GM23248 (cell line): ENCODE data around the gene RBMS1. TPM values are rescaled to one million over a fixed set of nuclear protein-coding genes. Genes with fewer than 3 reads are reported as not detected.

Experiments used
- DNase-seq: peaks from one replicate; pipeline ENCODE4 v3.0.0-alpha.2; 2015
- H2AFZ ChIP-seq: fragments of 200-600 bp; sonication (generic); 2 replicates; pipeline ENCODE4 v1.6.1; 2016; ENCODE audit warnings: antibody characterized with exemption
- H3F3A ChIP-seq: fragments of 200-600 bp; sonication (generic); 2 replicates; pipeline ENCODE4 v1.6.1; 2016; ENCODE audit warnings: mild to moderate bottlenecking, antibody characterized with exemption, mixed run types; ENCODE audit not compliant: insufficient read depth
- H3K27ac ChIP-seq: fragments of 200-600 bp; sonication (generic); 2 replicates; pipeline ENCODE4 v1.5.1; 2016; ENCODE audit warnings: mild to moderate bottlenecking
- H3K27me3 ChIP-seq: fragments of 200-600 bp; sonication (generic); replicated peaks from 2 replicates; pipeline ENCODE4 v1.6.1; 2016; ENCODE audit warnings: mild to moderate bottlenecking; ENCODE audit not compliant: insufficient read depth
- H3K36me3 ChIP-seq: fragments of 200-600 bp; sonication (generic); 2 replicates; pipeline ENCODE4 v1.6.1; 2016; ENCODE audit warnings: low read depth, mild to moderate bottlenecking
- H3K4me1 ChIP-seq: fragments of 200-600 bp; sonication (generic); 2 replicates; pipeline ENCODE4 v1.6.1; 2016; ENCODE audit warnings: mild to moderate bottlenecking; ENCODE audit not compliant: insufficient read depth
- H3K4me2 ChIP-seq: fragments of 200-600 bp; sonication (generic); one replicate; pipeline ENCODE4 v1.6.1; 2016; ENCODE audit warnings: mild to moderate bottlenecking; ENCODE audit not compliant: unreplicated experiment
- H3K4me3 ChIP-seq: fragments of 200-600 bp; sonication (generic); 2 replicates; pipeline ENCODE4 v1.5.1; 2016; ENCODE audit warnings: mild to moderate bottlenecking
- H3K79me2 ChIP-seq: fragments of 200-600 bp; sonication (generic); 2 replicates; pipeline ENCODE4 v1.6.1; 2016; ENCODE audit warnings: mild to moderate bottlenecking; ENCODE audit not compliant: insufficient read depth
- H3K9ac ChIP-seq: fragments of 200-600 bp; sonication (generic); 2 replicates; pipeline ENCODE4 v1.6.1; 2016; ENCODE audit warnings: mild to moderate bottlenecking
- H3K9me2 ChIP-seq: fragments of 200-600 bp; sonication (generic); 2 replicates; pipeline ENCODE4 v1.6.1; 2016; ENCODE audit warnings: mixed run types, mild to moderate bottlenecking, moderate library complexity; ENCODE audit not compliant: insufficient read depth
- H3K9me3 ChIP-seq: fragments of 200-600 bp; sonication (generic); one replicate; pipeline ENCODE4 v1.6.1; 2017; ENCODE audit warnings: low read depth
- H4K20me1 ChIP-seq: fragments of 200-600 bp; sonication (generic); 2 replicates; pipeline ENCODE4 v1.6.0; 2016; ENCODE audit not compliant: insufficient read depth
- EZH2 ChIP-seq: fragments of 200-600 bp; sonication (generic); IDR thresholded peaks from 2 replicates; pipeline ENCODE4 v1.6.1; 2018; ENCODE audit warnings: antibody characterized with exemption, mild to moderate bottlenecking; ENCODE audit not compliant: insufficient read depth, poor library complexity, severe bottlenecking
- EZH2phosphoT487 ChIP-seq: fragments of 200-600 bp; sonication (generic); IDR thresholded peaks from 2 replicates; pipeline ENCODE4 v1.6.1; 2018; ENCODE audit warnings: antibody characterized with exemption, moderate library complexity, mild to moderate bottlenecking, low read depth; ENCODE audit not compliant: insufficient read depth
- WGBS, 2 experiments: methylation state at CpG; one replicate each; pipeline ENCODE4 v1.1.6; 2015 to 2017; ENCODE audit warnings: low lambda C conversion rate in 2 of 2, low coverage in 1 of 2; ENCODE audit errors: missing lambda C conversion rate in 2 of 2; 5-methylcytosine and 5-hydroxymethylcytosine counted together
- in situ Hi-C: fragments of 300-500 bp; cut with MboI; formaldehyde crosslinking; loops from 2 replicates; pipeline ENCODE4 v1.15.0; 2020
- polyA plus RNA-seq: library from polyadenylated mRNA; unstranded; fragments of >200 nt; fragmentation: Nextera tagmentation; extraction: Ambion mirVana; gene quantifications from 2 replicates; pipeline ENCODE4 v1.2.1, GENCODE V29; 2016
- total RNA-seq: library from RNA; depleted of rRNA; stranded (reverse); fragments of >200 nt; shearing (Covaris generic); gene quantifications from 2 replicates; pipeline ENCODE4 v1.2.3, GENCODE V29; 2014

The RBMS1 gene
- total and polyA plus RNA-seq, 2 experiments from 2014 or later: 72.3 to 91.7 TPM

- 45 to 47% methylated on average over 2 of the region's 2 CpGs for WGBS, 2 experiments
- no peak for DNase-seq
Measured at GRCh38 chr2:160268151-160268781, 225.3 kb downstream of the RBMS1 start.

GRCh38 chr2:160267692-160268091 is 225.9 kb downstream of the RBMS1 start:
- DNase-seq: no peak
- Histone ChIP-seq H3K9me3 (no peaks in the 10 kb centered on the region), H3K4me3 (no peak overlapping the region), H3F3A (peaks cover 72% of the 10 kb centered on the region), H3K9ac (no peak overlapping the region), H2AFZ (no peak overlapping the region), H3K27me3 (no peaks in the 10 kb centered on the region), H3K4me2 (no peak overlapping the region), H3K79me2 (no peaks in the 10 kb centered on the region), H3K36me3 (peaks cover 20% of the 10 kb centered on the region), H3K4me1 (peaks cover 38% of the 10 kb centered on the region), H3K9me2 (no peaks in the 10 kb centered on the region), H4K20me1 (no peaks in the 10 kb centered on the region), H3K27ac (peak overlapping the region; percentile 81)
- WGBS, 2 experiments: 24 to 41% methylated on average over 1 of the region's 1 CpG
- in situ Hi-C loops: loop anchor here (25.0 kb wide), 1 partner anchor 155 kb away; no protein-coding TSS in a partner anchor
- TF ChIP-seq EZH2phosphoT487 (no peak), EZH2 (no peak)

More at GRCh38 chr2:160268151-160268781, 225.3 kb downstream of the RBMS1 start:
- peaks cover 78% of the 10 kb centered on the region for H3F3A ChIP-seq
- no peaks in the 10 kb centered on the region for H4K20me1 ChIP-seq
- H3K79me2 ChIP-seq: no peaks in the 10 kb centered on the region
- peak overlapping the region; percentile 5 for H3K4me2 ChIP-seq
- in situ Hi-C loops: loop anchor here (25.0 kb wide), 1 partner anchor 156 kb away; no protein-coding TSS in a partner anchor
- no peaks in the 10 kb centered on the region for H3K9me3 ChIP-seq
- no peak overlapping the region for H2AFZ ChIP-seq
- peak overlapping the region; percentile 75; the same call in 1 of the 2 replicates for H3K9ac ChIP-seq
- peaks cover 38% of the 10 kb centered on the region for H3K4me1 ChIP-seq
- no peak overlapping the region for H3K4me3 ChIP-seq
- peak overlapping the region; percentile 81 for H3K27ac ChIP-seq
- H3K36me3 ChIP-seq: peaks cover 26% of the 10 kb centered on the region
- H3K9me2 ChIP-seq: no peaks in the 10 kb centered on the region
- TF ChIP-seq EZH2phosphoT487: no peak
- TF ChIP-seq EZH2: no peak
- no peaks in the 10 kb centered on the region for H3K27me3 ChIP-seq

- H3K27me3 ChIP-seq: no peaks in the 10 kb centered on the region
- in situ Hi-C loops: loop anchor here (25.0 kb wide), 1 partner anchor 155 kb away; no protein-coding TSS in a partner anchor
- H3K4me3 ChIP-seq: no peak overlapping the region
- H4K20me1 ChIP-seq: no peaks in the 10 kb centered on the region
- H3K79me2 ChIP-seq: no peaks in the 10 kb centered on the region
- no peak for DNase-seq
- H3K9me2 ChIP-seq: no peaks in the 10 kb centered on the region
- no peak overlapping the region for H3K9ac ChIP-seq
- H2AFZ ChIP-seq: no peak overlapping the region
- peaks cover 13% of the 10 kb centered on the region for H3K36me3 ChIP-seq
- TF ChIP-seq EZH2: no peak
- no peak for TF ChIP-seq EZH2phosphoT487
- H3F3A ChIP-seq: peaks cover 65% of the 10 kb centered on the region
- H3K4me1 ChIP-seq: peaks cover 38% of the 10 kb centered on the region
- 96 to 100% methylated on average over 4 of the region's 4 CpGs for WGBS, 2 experiments
- H3K4me2 ChIP-seq: no peak overlapping the region
- no peak overlapping the region for H3K27ac ChIP-seq
- no peaks in the 10 kb centered on the region for H3K9me3 ChIP-seq
Measured at GRCh38 chr2:160267022-160267421, 226.6 kb downstream of the RBMS1 start.

- H3K27me3 ChIP-seq: no peaks in the 10 kb centered on the region
Measured at GRCh38 chr2:160266037-160266551, 227.5 kb downstream of the RBMS1 start.

More at GRCh38 chr2:160266037-160266551, 227.5 kb downstream of the RBMS1 start:
- DNase-seq: no peak
- Histone ChIP-seq H3K4me2 (no peak overlapping the region), H3K27ac (no peak overlapping the region), H4K20me1 (no peaks in the 10 kb centered on the region), H3K9ac (no peak overlapping the region), H3K36me3 (peaks cover 4% of the 10 kb centered on the region; the same call in 1 of the 2 replicates), H3K79me2 (no peaks in the 10 kb centered on the region), H3K4me3 (no peak overlapping the region), H3F3A (peaks cover 56% of the 10 kb centered on the region), H2AFZ (no peak overlapping the region), H3K9me3 (no peaks in the 10 kb centered on the region), H3K9me2 (no peaks in the 10 kb centered on the region), H3K4me1 (peaks cover 32% of the 10 kb centered on the region)
- in situ Hi-C loops: loop anchor here (25.0 kb wide), 1 partner anchor 154 kb away; no protein-coding TSS in a partner anchor
- TF ChIP-seq EZH2 (no peak), EZH2phosphoT487 (no peak)
- 65% methylated on average over 7 of the region's 7 CpGs for WGBS, 2 experiments
